Activated CD8-positive, alpha-beta T cell treated with anti-CD3 and anti-CD28 coated beads for 36 hours (primary cell): ENCODE results near the gene SCN9A. TPM values are rescaled to one million over a fixed set of nuclear protein-coding genes. Genes with fewer than 3 reads are reported as not detected.
A peak's percentile ranks its signal among the peaks of the same experiment; 100 is the strongest.

Experiments used
- ATAC-seq: fragments of 200-7000 bp; cut with Tn5 transposase; one replicate; pipeline ENCODE4 v1.10.0; 2021; ENCODE audit warnings: mild to moderate bottlenecking, moderate library complexity
- CTCF ChIA-PET: fragments of 350-600 bp; sonication (Branson Sonifier 250); formaldehyde crosslinking; loops from one replicate; lab custom pipeline; 2021; ENCODE audit warnings: antibody characterized with exemption; lab: Charles Lee
- POLR2A ChIA-PET: fragments of 350-600 bp; sonication (Branson Sonifier 250); formaldehyde crosslinking; loops from one replicate; lab custom pipeline; 2021; ENCODE audit warnings: antibody characterized with exemption; lab: Charles Lee
- DNase-seq: peaks from one replicate; pipeline ENCODE4 v3.0.0-alpha.2; 2020
- H3K27ac Mint-ChIP-seq: one replicate; pipeline ENCODE4 v1.8.0; 2021; ENCODE audit warnings: mild to moderate bottlenecking, mixed read lengths
- H3K27me3 Mint-ChIP-seq: one replicate; pipeline ENCODE4 v1.8.0; 2021; ENCODE audit warnings: mixed read lengths
- H3K36me3 Mint-ChIP-seq: one replicate; pipeline ENCODE4 v1.8.0; 2021; ENCODE audit warnings: low read depth, mixed read lengths
- H3K4me1 Mint-ChIP-seq: one replicate; pipeline ENCODE4 v1.8.0; 2021; ENCODE audit warnings: low read depth, mixed read lengths
- H3K4me3 Mint-ChIP-seq: one replicate; pipeline ENCODE4 v1.8.0; 2021; ENCODE audit warnings: mild to moderate bottlenecking, moderate library complexity, mixed read lengths
- H3K9me3 Mint-ChIP-seq: one replicate; pipeline ENCODE4 v1.8.0; 2021; ENCODE audit warnings: mixed read lengths
- CTCF ChIP-seq: fragments of 200-600 bp; IDR thresholded peaks from one replicate; pipeline ENCODE4 v1.8.0; 2022; ENCODE audit warnings: antibody characterized with exemption, mild to moderate bottlenecking
- intact Hi-C: fragments of 100-400 bp; cut with micrococcal nuclease; formaldehyde crosslinking; loops from one replicate; pipeline ENCODE4 v1.10.0; 2022
- total RNA-seq, 2 experiments: library from RNA; stranded (reverse); gene quantifications; one replicate each; pipeline ENCODE4 v1.2.3, GENCODE V29; 2021

The SCN9A gene
- not detected for total RNA-seq

- H3K4me3 Mint-ChIP-seq = peak within 1 kb of the TSS; percentile 57
- intact Hi-C loops = no loop called here
- peaks cover 22% of the 10 kb centered on the region for H3K27me3 Mint-ChIP-seq
- CTCF ChIA-PET = interaction anchor here (1.3 to 2.4 kb wide), 2 partner anchors 9 to 38 kb away, joined by 3 to 9 read pairs; no protein-coding TSS in a partner anchor
- no peaks in the 10 kb centered on the region for H3K9me3 Mint-ChIP-seq
- no peaks in the 10 kb centered on the region for H3K36me3 Mint-ChIP-seq
- ATAC-seq (peak; percentile 89), DNase-seq (peak; percentile 48)
- H3K27ac Mint-ChIP-seq = no peak within 1 kb of the TSS
- H3K4me1 Mint-ChIP-seq = peaks cover 8% of the 10 kb centered on the region
- no peak for TF ChIP-seq CTCF
- POLR2A ChIA-PET = no interaction called here
Measured at GRCh38 chr2:166375736-166376487, at the start of gene SCN9A. Gene SCN9A, minus strand, starts transcription at chr2:166375944. Its CDS starts 64,188 bp downstream, at chr2:166311756.

GRCh38 chr2:166424841-166425240, 49.1 kb upstream of the SCN9A start:
- TF ChIP-seq CTCF = no peak
- no peak for DNase-seq
- no peaks in the 10 kb centered on the region for H3K9me3 Mint-ChIP-seq
- intact Hi-C loops = no loop called here
- H3K27me3 Mint-ChIP-seq = no peaks in the 10 kb centered on the region
- H3K4me1 Mint-ChIP-seq = no peaks in the 10 kb centered on the region
- POLR2A ChIA-PET = no interaction called here
- H3K36me3 Mint-ChIP-seq = no peaks in the 10 kb centered on the region
- H3K4me3 Mint-ChIP-seq = no peak overlapping the region
- no peak overlapping the region for H3K27ac Mint-ChIP-seq
- CTCF ChIA-PET = no interaction called here
- ATAC-seq = no peak

GRCh38 chr2:166419616-166419934, 43.8 kb upstream of the SCN9A start:
- Mint-ChIP-seq H3K9me3 (no peaks in the 10 kb centered on the region), H3K4me1 (no peaks in the 10 kb centered on the region), H3K27ac (no peak overlapping the region), H3K27me3 (no peaks in the 10 kb centered on the region), H3K36me3 (no peaks in the 10 kb centered on the region), H3K4me3 (no peak overlapping the region)
- ChIA-PET POLR2A (no interaction called here), CTCF (no interaction called here)
- DNase-seq = no peak
- intact Hi-C loops = no loop called here
- TF ChIP-seq CTCF = no peak
- ATAC-seq = no peak

GRCh38 chr2:166418853-166419615, 43.3 kb upstream of the SCN9A start:
- H3K4me3 Mint-ChIP-seq = no peak overlapping the region
- H3K4me1 Mint-ChIP-seq = no peaks in the 10 kb centered on the region
- no peak for TF ChIP-seq CTCF
- no peak for ATAC-seq
- no peak overlapping the region for H3K27ac Mint-ChIP-seq
- DNase-seq = no peak
- intact Hi-C loops = no loop called here
- H3K9me3 Mint-ChIP-seq = no peaks in the 10 kb centered on the region
- no peaks in the 10 kb centered on the region for H3K36me3 Mint-ChIP-seq
- no peaks in the 10 kb centered on the region for H3K27me3 Mint-ChIP-seq
- ChIA-PET CTCF (no interaction called here), POLR2A (no interaction called here)

- Mint-ChIP-seq H3K9me3 (no peaks in the 10 kb centered on the region), H3K27ac (no peak overlapping the region), H3K4me3 (no peak overlapping the region), H3K4me1 (no peaks in the 10 kb centered on the region), H3K36me3 (no peaks in the 10 kb centered on the region), H3K27me3 (no peaks in the 10 kb centered on the region)
- intact Hi-C loops = no loop called here
- ChIA-PET POLR2A (no interaction called here), CTCF (no interaction called here)
- DNase-seq (no peak), ATAC-seq (no peak)
- no peak for TF ChIP-seq CTCF
Measured at GRCh38 chr2:166417669-166418068, 41.9 kb upstream of the SCN9A start.
